Vagina (tissue), 2 donors: ENCODE data around the gene BCAS3. TPM values are rescaled to one million over a fixed set of nuclear protein-coding genes. Genes with fewer than 3 reads are reported as not detected.

ENCODE experiments used
- DNase-seq, 2 donors: peaks; one replicate each; pipeline ENCODE4 v3.0.0-alpha.2; 2017; ENCODE audit errors: extremely low spot score in 2 of 2
- H3K27ac ChIP-seq: fragments of 200-600 bp; sonication (generic); one replicate; pipeline ENCODE4 v1.5.1; 2019
- H3K27me3 ChIP-seq: fragments of 200-600 bp; sonication (generic); one replicate; pipeline ENCODE4 v1.5.1; 2019
- H3K36me3 ChIP-seq, 2 donors: fragments of 200-600 bp; sonication (generic); one replicate each; pipeline ENCODE4 v1.5.1; 2017 to 2019
- H3K4me1 ChIP-seq: fragments of 200-600 bp; sonication (generic); one replicate; pipeline ENCODE4 v1.5.1; 2019
- H3K4me3 ChIP-seq, 2 donors: fragments of 200-600 bp; sonication (generic); 1 replicate in 1 of 2; 2 replicates in 1 of 2; pipeline ENCODE4 v1.5.1; 2016 to 2019
- H3K9me3 ChIP-seq: fragments of 200-600 bp; sonication (generic); one replicate; pipeline ENCODE4 v1.5.1; 2019
- CTCF ChIP-seq, 3 experiments: fragments of 450-650 bp in 2 of 3; fragments of 200-600 bp in 1 of 3; sonication (generic) in 1 of 3; IDR thresholded peaks; one replicate each; pipeline ENCODE4 v1.5.1; 2017 to 2019; ENCODE audit warnings: antibody characterized with exemption in 3 of 3, mild to moderate bottlenecking in 2 of 3, moderate library complexity in 2 of 3
- POLR2A ChIP-seq, 2 donors: fragments of 450-650 bp; IDR thresholded peaks; one replicate each; pipeline ENCODE4 v1.6.1; 2017; ENCODE audit warnings: antibody characterized with exemption in 2 of 2, mild to moderate bottlenecking in 2 of 2, moderate library complexity in 2 of 2
- POLR2AphosphoS5 ChIP-seq, 2 donors: sonication (generic); formaldehyde crosslinking; IDR thresholded peaks; one replicate each; pipeline ENCODE4 v1.9.0; 2017; ENCODE audit warnings: antibody characterized with exemption in 2 of 2, mild to moderate bottlenecking in 2 of 2, low read depth in 1 of 2; ENCODE audit not compliant: insufficient read depth in 1 of 2
- intact Hi-C: fragments of 100-400 bp; cut with DNase I; formaldehyde crosslinking; loops from one replicate; pipeline ENCODE4 v1.15.1; 2023
- total RNA-seq: library from RNA; depleted of rRNA; stranded (reverse); fragments of >200 nt; gene quantifications from one replicate; pipeline ENCODE4 v1.2.3, GENCODE V29; 2016

Gene BCAS3
- total RNA-seq, 1 donor from 2014 or later: 33.1 TPM

- H3K36me3 ChIP-seq: no peaks in the 10 kb centered on the region
- intact Hi-C loops: no loop called here
- H3K9me3 ChIP-seq: no peaks in the 10 kb centered on the region
- no peak overlapping the region for H3K4me3 ChIP-seq
- no peak for TF ChIP-seq CTCF (IDR thresholded peaks at IDR 0.05)
- no peak for TF ChIP-seq POLR2AphosphoS5 (IDR thresholded peaks at IDR 0.05; ENCODE audit: insufficient read depth in 1 of 2, low read depth in 1 of 2)
- no peak for TF ChIP-seq POLR2A (IDR thresholded peaks at IDR 0.05)
- peak overlapping the region; percentile 31 for H3K27ac ChIP-seq
- no peaks in the 10 kb centered on the region for H3K4me1 ChIP-seq
- DNase-seq: no peak
- H3K27me3 ChIP-seq: no peaks in the 10 kb centered on the region
These were observed 224.7 kb downstream of the BCAS3 start for GRCh38 chr17:60902399-60902798.

- intact Hi-C loops: no loop called here
- no peaks in the 10 kb centered on the region for H3K9me3 ChIP-seq
- H3K27me3 ChIP-seq: no peaks in the 10 kb centered on the region
- no peaks in the 10 kb centered on the region for H3K4me1 ChIP-seq
- H3K27ac ChIP-seq: no peak overlapping the region
- H3K36me3 ChIP-seq: no peaks in the 10 kb centered on the region
- no peak for TF ChIP-seq POLR2A (IDR thresholded peaks at IDR 0.05)
- TF ChIP-seq POLR2AphosphoS5 (IDR thresholded peaks at IDR 0.05; ENCODE audit: insufficient read depth in 1 of 2, low read depth in 1 of 2): no peak
- no peak for TF ChIP-seq CTCF (IDR thresholded peaks at IDR 0.05)
- no peak for DNase-seq
- no peak overlapping the region for H3K4me3 ChIP-seq
These were observed 226.9 kb downstream of the BCAS3 start for GRCh38 chr17:60904582-60904981.

- H3K27me3 ChIP-seq: no peaks in the 10 kb centered on the region
- no peak for TF ChIP-seq POLR2A (IDR thresholded peaks at IDR 0.05)
- TF ChIP-seq POLR2AphosphoS5 (IDR thresholded peaks at IDR 0.05; ENCODE audit: insufficient read depth in 1 of 2, low read depth in 1 of 2): no peak
- TF ChIP-seq CTCF (IDR thresholded peaks at IDR 0.05): no peak
- no peak for DNase-seq
- H3K36me3 ChIP-seq: no peaks in the 10 kb centered on the region
- no peak overlapping the region for H3K4me3 ChIP-seq
- H3K9me3 ChIP-seq: no peaks in the 10 kb centered on the region
- intact Hi-C loops: no loop called here
- H3K4me1 ChIP-seq: no peaks in the 10 kb centered on the region
- no peak overlapping the region for H3K27ac ChIP-seq
These were observed 228.1 kb downstream of the BCAS3 start for GRCh38 chr17:60905709-60906108.

GRCh38 chr17:60908324-60908723, 230.7 kb downstream of the BCAS3 start:
- no peak overlapping the region for H3K27ac ChIP-seq
- TF ChIP-seq POLR2AphosphoS5 (IDR thresholded peaks at IDR 0.05; ENCODE audit: insufficient read depth in 1 of 2, low read depth in 1 of 2) (no peak), POLR2A (IDR thresholded peaks at IDR 0.05) (no peak)
- H3K36me3 ChIP-seq: no peaks in the 10 kb centered on the region
- intact Hi-C loops: no loop called here
- no peaks in the 10 kb centered on the region for H3K9me3 ChIP-seq
- no peak for DNase-seq
- no peaks in the 10 kb centered on the region for H3K27me3 ChIP-seq
- H3K4me3 ChIP-seq: no peak overlapping the region
- no peaks in the 10 kb centered on the region for H3K4me1 ChIP-seq

GRCh38 chr17:60909405-60909804, 231.8 kb downstream of the BCAS3 start:
- Histone ChIP-seq H3K4me3 (no peak overlapping the region), H3K36me3 (no peaks in the 10 kb centered on the region), H3K27me3 (no peaks in the 10 kb centered on the region), H3K4me1 (no peaks in the 10 kb centered on the region), H3K27ac (no peak overlapping the region), H3K9me3 (no peaks in the 10 kb centered on the region)
- no peak for TF ChIP-seq POLR2AphosphoS5 (IDR thresholded peaks at IDR 0.05; ENCODE audit: insufficient read depth in 1 of 2, low read depth in 1 of 2)
- no peak for TF ChIP-seq CTCF (IDR thresholded peaks at IDR 0.05)
- TF ChIP-seq POLR2A (IDR thresholded peaks at IDR 0.05): no peak
- no peak for DNase-seq
- intact Hi-C loops: no loop called here
